ENCODE data around the gene SND1.

The SND1 gene

GRCh38 chr7:127798023-127798422, 146.0 kb downstream of the SND1 start:
- Mint-ChIP-seq H3K27ac (no peak overlapping the region), H3K4me1 (ENCODE audit: low read depth) (peaks cover 18% of the 10 kb centered on the region), H3K9me3 (no peaks in the 10 kb centered on the region), H3K4me3 (no peak overlapping the region), H3K36me3 (ENCODE audit: low read depth) (peaks cover 30% of the 10 kb centered on the region), H3K27me3 (no peaks in the 10 kb centered on the region)

- no peaks in the 10 kb centered on the region for H3K27me3 Mint-ChIP-seq
- H3K4me3 Mint-ChIP-seq = no peak overlapping the region
- peaks cover 13% of the 10 kb centered on the region for H3K4me1 Mint-ChIP-seq (ENCODE audit: low read depth)
- no peak overlapping the region for H3K27ac Mint-ChIP-seq
- H3K36me3 Mint-ChIP-seq (ENCODE audit: low read depth) = peaks cover 27% of the 10 kb centered on the region
- H3K9me3 Mint-ChIP-seq = no peaks in the 10 kb centered on the region
Measured at GRCh38 chr7:127798769-127799372, 146.9 kb downstream of the SND1 start.

GRCh38 chr7:127799535-127800305, 147.7 kb downstream of the SND1 start:
- H3K27ac Mint-ChIP-seq = no peak overlapping the region
- H3K36me3 Mint-ChIP-seq (ENCODE audit: low read depth) = peaks cover 30% of the 10 kb centered on the region
- peaks cover 13% of the 10 kb centered on the region for H3K4me1 Mint-ChIP-seq (ENCODE audit: low read depth)
- H3K9me3 Mint-ChIP-seq = no peaks in the 10 kb centered on the region
- no peak overlapping the region for H3K4me3 Mint-ChIP-seq
- H3K27me3 Mint-ChIP-seq = no peaks in the 10 kb centered on the region

- H3K4me1 Mint-ChIP-seq (ENCODE audit: low read depth) = peaks cover 15% of the 10 kb centered on the region
- H3K27ac Mint-ChIP-seq = no peak overlapping the region
Measured at GRCh38 chr7:127802845-127803244, 150.9 kb downstream of the SND1 start.

GRCh38 chr7:127803626-127804025, 151.6 kb downstream of the SND1 start:
- H3K27ac Mint-ChIP-seq = no peak overlapping the region
- peaks cover 30% of the 10 kb centered on the region for H3K36me3 Mint-ChIP-seq (ENCODE audit: low read depth)
- H3K27me3 Mint-ChIP-seq = no peaks in the 10 kb centered on the region
- H3K9me3 Mint-ChIP-seq = no peaks in the 10 kb centered on the region
- peaks cover 9% of the 10 kb centered on the region for H3K4me1 Mint-ChIP-seq (ENCODE audit: low read depth)
- H3K4me3 Mint-ChIP-seq = no peak overlapping the region

More at GRCh38 chr7:127802845-127803244, 150.9 kb downstream of the SND1 start:
- no peaks in the 10 kb centered on the region for H3K27me3 Mint-ChIP-seq
- H3K36me3 Mint-ChIP-seq (ENCODE audit: low read depth) = peaks cover 33% of the 10 kb centered on the region
- no peaks in the 10 kb centered on the region for H3K9me3 Mint-ChIP-seq
- no peak overlapping the region for H3K4me3 Mint-ChIP-seq

GRCh38 chr7:127807340-127807739, 155.3 kb downstream of the SND1 start:
- H3K27me3 Mint-ChIP-seq = no peaks in the 10 kb centered on the region
- H3K4me1 Mint-ChIP-seq (ENCODE audit: low read depth) = peaks cover 36% of the 10 kb centered on the region
- H3K36me3 Mint-ChIP-seq (ENCODE audit: low read depth) = peaks cover 62% of the 10 kb centered on the region
- no peaks in the 10 kb centered on the region for H3K9me3 Mint-ChIP-seq
- no peak overlapping the region for H3K27ac Mint-ChIP-seq
- H3K4me3 Mint-ChIP-seq = no peak overlapping the region

GRCh38 chr7:127807829-127808228, 155.8 kb downstream of the SND1 start:
- H3K36me3 Mint-ChIP-seq (ENCODE audit: low read depth) = peaks cover 66% of the 10 kb centered on the region

GRCh38 chr7:127809261-127809702, 157.3 kb downstream of the SND1 start:
- no peaks in the 10 kb centered on the region for H3K9me3 Mint-ChIP-seq
- H3K27me3 Mint-ChIP-seq = no peaks in the 10 kb centered on the region
- peaks cover 50% of the 10 kb centered on the region for H3K4me1 Mint-ChIP-seq (ENCODE audit: low read depth)
- H3K36me3 Mint-ChIP-seq (ENCODE audit: low read depth) = peaks cover 73% of the 10 kb centered on the region
- H3K4me3 Mint-ChIP-seq = no peak overlapping the region
- H3K27ac Mint-ChIP-seq = no peak overlapping the region

More at GRCh38 chr7:127807829-127808228, 155.8 kb downstream of the SND1 start:
- Mint-ChIP-seq H3K27ac (no peak overlapping the region), H3K9me3 (no peaks in the 10 kb centered on the region), H3K4me3 (no peak overlapping the region), H3K27me3 (no peaks in the 10 kb centered on the region), H3K4me1 (ENCODE audit: low read depth) (peaks cover 37% of the 10 kb centered on the region)

- H3K36me3 Mint-ChIP-seq (ENCODE audit: low read depth) = peaks cover 73% of the 10 kb centered on the region
- peaks cover 54% of the 10 kb centered on the region for H3K4me1 Mint-ChIP-seq (ENCODE audit: low read depth)
- no peaks in the 10 kb centered on the region for H3K9me3 Mint-ChIP-seq
Measured at GRCh38 chr7:127810113-127810512, 158.1 kb downstream of the SND1 start.

GRCh38 chr7:127810696-127811660, 159.0 kb downstream of the SND1 start:
- H3K4me3 Mint-ChIP-seq = no peak overlapping the region
- no peak overlapping the region for H3K27ac Mint-ChIP-seq
- H3K9me3 Mint-ChIP-seq = no peaks in the 10 kb centered on the region
- no peaks in the 10 kb centered on the region for H3K27me3 Mint-ChIP-seq
- peaks cover 80% of the 10 kb centered on the region for H3K36me3 Mint-ChIP-seq (ENCODE audit: low read depth)
- peaks cover 52% of the 10 kb centered on the region for H3K4me1 Mint-ChIP-seq (ENCODE audit: low read depth)

More at GRCh38 chr7:127810113-127810512, 158.1 kb downstream of the SND1 start:
- Mint-ChIP-seq H3K4me3 (no peak overlapping the region), H3K27ac (no peak overlapping the region), H3K27me3 (no peaks in the 10 kb centered on the region)

- no peak overlapping the region for H3K4me3 Mint-ChIP-seq
- H3K27ac Mint-ChIP-seq = no peak overlapping the region
- H3K9me3 Mint-ChIP-seq = no peaks in the 10 kb centered on the region
- H3K27me3 Mint-ChIP-seq = no peaks in the 10 kb centered on the region
- H3K36me3 Mint-ChIP-seq (ENCODE audit: low read depth) = peaks cover 72% of the 10 kb centered on the region
- H3K4me1 Mint-ChIP-seq (ENCODE audit: low read depth) = peaks cover 53% of the 10 kb centered on the region
Measured at GRCh38 chr7:127812540-127812939, 160.5 kb downstream of the SND1 start.

- Mint-ChIP-seq H3K4me3 (no peak overlapping the region), H3K27me3 (no peaks in the 10 kb centered on the region), H3K36me3 (ENCODE audit: low read depth) (peaks cover 60% of the 10 kb centered on the region), H3K9me3 (no peaks in the 10 kb centered on the region), H3K4me1 (ENCODE audit: low read depth) (peaks cover 55% of the 10 kb centered on the region), H3K27ac (no peak overlapping the region)
Measured at GRCh38 chr7:127813991-127814541, 162.1 kb downstream of the SND1 start.

GRCh38 chr7:127815631-127816145, 163.7 kb downstream of the SND1 start:
- peaks cover 50% of the 10 kb centered on the region for H3K36me3 Mint-ChIP-seq (ENCODE audit: low read depth)
- no peak overlapping the region for H3K4me3 Mint-ChIP-seq

More at GRCh38 chr7:127815631-127816145, 163.7 kb downstream of the SND1 start:
- H3K27me3 Mint-ChIP-seq = no peaks in the 10 kb centered on the region
- peaks cover 55% of the 10 kb centered on the region for H3K4me1 Mint-ChIP-seq (ENCODE audit: low read depth)
- H3K27ac Mint-ChIP-seq = no peak overlapping the region
- H3K9me3 Mint-ChIP-seq = no peaks in the 10 kb centered on the region

Data from stimulated activated naive CD8-positive, alpha-beta T cell treated with anti-CD3 and anti-CD28 coated beads, Interleukin-15, Interleukin-2, amounts not matched to agents 100 ng/mL and 50 ng/mL, for 24 hours (primary cell).